ENCODE measurements around the gene VAV3. TPM values are rescaled to one million over a fixed set of nuclear protein-coding genes. Genes with fewer than 3 reads are reported as not detected.

VAV3 gene
- total and polyA plus RNA-seq, 2 of the 13 experiments (the other 11 are each of a cell fraction or from before 2014, with no cell fraction given) = 15.9 to 29.8 TPM

DNA sequence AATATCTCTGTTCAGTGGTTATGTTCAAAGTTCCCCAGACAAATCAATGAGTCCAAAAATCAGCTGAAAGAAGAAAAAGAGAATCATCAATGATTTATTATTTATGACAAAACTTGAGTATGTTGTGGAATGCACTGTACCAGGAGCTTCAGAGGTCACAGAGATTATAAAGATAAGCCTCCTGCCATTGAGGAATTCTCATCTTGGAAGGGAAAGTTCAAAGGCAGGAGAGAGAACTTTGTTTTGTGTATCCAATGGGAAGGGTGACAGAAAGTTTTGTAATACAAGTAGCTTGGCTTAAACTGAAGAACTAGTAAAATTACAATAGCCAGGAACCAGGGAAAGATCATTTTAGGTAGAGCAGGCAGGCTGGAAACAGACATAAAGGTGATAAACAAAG lies 367.7 kb downstream of the VAV3 start (continued):
- TF ChIP-seq, protein P1, sequence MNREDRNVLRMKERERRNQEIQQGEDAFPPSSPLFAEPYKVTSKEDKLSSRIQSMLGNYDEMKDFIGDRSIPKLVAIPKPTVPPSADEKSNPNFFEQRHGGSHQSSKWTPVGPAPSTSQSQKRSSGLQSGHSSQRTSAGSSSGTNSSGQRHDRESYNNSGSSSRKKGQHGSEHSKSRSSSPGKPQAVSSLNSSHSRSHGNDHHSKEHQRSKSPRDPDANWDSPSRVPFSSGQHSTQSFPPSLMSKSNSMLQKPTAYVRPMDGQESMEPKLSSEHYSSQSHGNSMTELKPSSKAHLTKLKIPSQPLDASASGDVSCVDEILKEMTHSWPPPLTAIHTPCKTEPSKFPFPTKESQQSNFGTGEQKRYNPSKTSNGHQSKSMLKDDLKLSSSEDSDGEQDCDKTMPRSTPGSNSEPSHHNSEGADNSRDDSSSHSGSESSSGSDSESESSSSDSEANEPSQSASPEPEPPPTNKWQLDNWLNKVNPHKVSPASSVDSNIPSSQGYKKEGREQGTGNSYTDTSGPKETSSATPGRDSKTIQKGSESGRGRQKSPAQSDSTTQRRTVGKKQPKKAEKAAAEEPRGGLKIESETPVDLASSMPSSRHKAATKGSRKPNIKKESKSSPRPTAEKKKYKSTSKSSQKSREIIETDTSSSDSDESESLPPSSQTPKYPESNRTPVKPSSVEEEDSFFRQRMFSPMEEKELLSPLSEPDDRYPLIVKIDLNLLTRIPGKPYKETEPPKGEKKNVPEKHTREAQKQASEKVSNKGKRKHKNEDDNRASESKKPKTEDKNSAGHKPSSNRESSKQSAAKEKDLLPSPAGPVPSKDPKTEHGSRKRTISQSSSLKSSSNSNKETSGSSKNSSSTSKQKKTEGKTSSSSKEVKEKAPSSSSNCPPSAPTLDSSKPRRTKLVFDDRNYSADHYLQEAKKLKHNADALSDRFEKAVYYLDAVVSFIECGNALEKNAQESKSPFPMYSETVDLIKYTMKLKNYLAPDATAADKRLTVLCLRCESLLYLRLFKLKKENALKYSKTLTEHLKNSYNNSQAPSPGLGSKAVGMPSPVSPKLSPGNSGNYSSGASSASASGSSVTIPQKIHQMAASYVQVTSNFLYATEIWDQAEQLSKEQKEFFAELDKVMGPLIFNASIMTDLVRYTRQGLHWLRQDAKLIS (CRISPR knock-in tag; IDR thresholded peaks at IDR 0.05) = no peak
- TF ChIP-seq, protein P2, sequence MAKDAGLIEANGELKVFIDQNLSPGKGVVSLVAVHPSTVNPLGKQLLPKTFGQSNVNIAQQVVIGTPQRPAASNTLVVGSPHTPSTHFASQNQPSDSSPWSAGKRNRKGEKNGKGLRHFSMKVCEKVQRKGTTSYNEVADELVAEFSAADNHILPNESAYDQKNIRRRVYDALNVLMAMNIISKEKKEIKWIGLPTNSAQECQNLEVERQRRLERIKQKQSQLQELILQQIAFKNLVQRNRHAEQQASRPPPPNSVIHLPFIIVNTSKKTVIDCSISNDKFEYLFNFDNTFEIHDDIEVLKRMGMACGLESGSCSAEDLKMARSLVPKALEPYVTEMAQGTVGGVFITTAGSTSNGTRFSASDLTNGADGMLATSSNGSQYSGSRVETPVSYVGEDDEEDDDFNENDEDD (CRISPR knock-in tag; IDR thresholded peaks at IDR 0.05; ENCODE audit: borderline replicate concordance) = no peak
- TF ChIP-seq NR2C2 (CRISPR knock-in tag; IDR thresholded peaks at IDR 0.05; ENCODE audit: borderline replicate concordance) (peak; percentile 65; the same call in 1 of the 2 replicates), RCOR2 (CRISPR knock-in tag; IDR thresholded peaks at IDR 0.05) (peak; percentile 81), HOXA3 (CRISPR knock-in tag; IDR thresholded peaks at IDR 0.05) (0 out of 2 replicates have a peak, but pooled peaks have one; percentile 29), HES4 (CRISPR knock-in tag; IDR thresholded peaks at IDR 0.05; ENCODE audit: borderline replicate concordance) (no peak), GFI1 (CRISPR knock-in tag; IDR thresholded peaks at IDR 0.05; ENCODE audit: borderline replicate concordance) (peak; percentile 69; the same call in 1 of the 2 replicates), ZNF354B (CRISPR knock-in tag; IDR thresholded peaks at IDR 0.05) (no peak), ATF1 (CRISPR knock-in tag; IDR thresholded peaks at IDR 0.05) (peak; percentile 2; the same call in 1 of the 2 replicates), LCORL (IDR thresholded peaks at IDR 0.05) (no peak), LCORL (CRISPR knock-in tag; IDR thresholded peaks at IDR 0.05) (no peak)
- TF ChIP-seq, protein P3, sequence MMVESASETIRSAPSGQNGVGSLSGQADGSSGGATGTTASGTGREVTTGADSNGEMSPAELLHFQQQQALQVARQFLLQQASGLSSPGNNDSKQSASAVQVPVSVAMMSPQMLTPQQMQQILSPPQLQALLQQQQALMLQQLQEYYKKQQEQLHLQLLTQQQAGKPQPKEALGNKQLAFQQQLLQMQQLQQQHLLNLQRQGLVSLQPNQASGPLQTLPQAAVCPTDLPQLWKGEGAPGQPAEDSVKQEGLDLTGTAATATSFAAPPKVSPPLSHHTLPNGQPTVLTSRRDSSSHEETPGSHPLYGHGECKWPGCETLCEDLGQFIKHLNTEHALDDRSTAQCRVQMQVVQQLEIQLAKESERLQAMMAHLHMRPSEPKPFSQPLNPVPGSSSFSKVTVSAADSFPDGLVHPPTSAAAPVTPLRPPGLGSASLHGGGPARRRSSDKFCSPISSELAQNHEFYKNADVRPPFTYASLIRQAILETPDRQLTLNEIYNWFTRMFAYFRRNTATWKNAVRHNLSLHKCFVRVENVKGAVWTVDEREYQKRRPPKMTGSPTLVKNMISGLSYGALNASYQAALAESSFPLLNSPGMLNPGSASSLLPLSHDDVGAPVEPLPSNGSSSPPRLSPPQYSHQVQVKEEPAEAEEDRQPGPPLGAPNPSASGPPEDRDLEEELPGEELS (CRISPR knock-in tag; IDR thresholded peaks at IDR 0.05) = peak; percentile 87
- TF ChIP-seq, protein P4, sequence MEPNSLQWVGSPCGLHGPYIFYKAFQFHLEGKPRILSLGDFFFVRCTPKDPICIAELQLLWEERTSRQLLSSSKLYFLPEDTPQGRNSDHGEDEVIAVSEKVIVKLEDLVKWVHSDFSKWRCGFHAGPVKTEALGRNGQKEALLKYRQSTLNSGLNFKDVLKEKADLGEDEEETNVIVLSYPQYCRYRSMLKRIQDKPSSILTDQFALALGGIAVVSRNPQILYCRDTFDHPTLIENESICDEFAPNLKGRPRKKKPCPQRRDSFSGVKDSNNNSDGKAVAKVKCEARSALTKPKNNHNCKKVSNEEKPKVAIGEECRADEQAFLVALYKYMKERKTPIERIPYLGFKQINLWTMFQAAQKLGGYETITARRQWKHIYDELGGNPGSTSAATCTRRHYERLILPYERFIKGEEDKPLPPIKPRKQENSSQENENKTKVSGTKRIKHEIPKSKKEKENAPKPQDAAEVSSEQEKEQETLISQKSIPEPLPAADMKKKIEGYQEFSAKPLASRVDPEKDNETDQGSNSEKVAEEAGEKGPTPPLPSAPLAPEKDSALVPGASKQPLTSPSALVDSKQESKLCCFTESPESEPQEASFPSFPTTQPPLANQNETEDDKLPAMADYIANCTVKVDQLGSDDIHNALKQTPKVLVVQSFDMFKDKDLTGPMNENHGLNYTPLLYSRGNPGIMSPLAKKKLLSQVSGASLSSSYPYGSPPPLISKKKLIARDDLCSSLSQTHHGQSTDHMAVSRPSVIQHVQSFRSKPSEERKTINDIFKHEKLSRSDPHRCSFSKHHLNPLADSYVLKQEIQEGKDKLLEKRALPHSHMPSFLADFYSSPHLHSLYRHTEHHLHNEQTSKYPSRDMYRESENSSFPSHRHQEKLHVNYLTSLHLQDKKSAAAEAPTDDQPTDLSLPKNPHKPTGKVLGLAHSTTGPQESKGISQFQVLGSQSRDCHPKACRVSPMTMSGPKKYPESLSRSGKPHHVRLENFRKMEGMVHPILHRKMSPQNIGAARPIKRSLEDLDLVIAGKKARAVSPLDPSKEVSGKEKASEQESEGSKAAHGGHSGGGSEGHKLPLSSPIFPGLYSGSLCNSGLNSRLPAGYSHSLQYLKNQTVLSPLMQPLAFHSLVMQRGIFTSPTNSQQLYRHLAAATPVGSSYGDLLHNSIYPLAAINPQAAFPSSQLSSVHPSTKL (CRISPR knock-in tag; IDR thresholded peaks at IDR 0.05) = peak; percentile 92
- TF ChIP-seq, protein P5, sequence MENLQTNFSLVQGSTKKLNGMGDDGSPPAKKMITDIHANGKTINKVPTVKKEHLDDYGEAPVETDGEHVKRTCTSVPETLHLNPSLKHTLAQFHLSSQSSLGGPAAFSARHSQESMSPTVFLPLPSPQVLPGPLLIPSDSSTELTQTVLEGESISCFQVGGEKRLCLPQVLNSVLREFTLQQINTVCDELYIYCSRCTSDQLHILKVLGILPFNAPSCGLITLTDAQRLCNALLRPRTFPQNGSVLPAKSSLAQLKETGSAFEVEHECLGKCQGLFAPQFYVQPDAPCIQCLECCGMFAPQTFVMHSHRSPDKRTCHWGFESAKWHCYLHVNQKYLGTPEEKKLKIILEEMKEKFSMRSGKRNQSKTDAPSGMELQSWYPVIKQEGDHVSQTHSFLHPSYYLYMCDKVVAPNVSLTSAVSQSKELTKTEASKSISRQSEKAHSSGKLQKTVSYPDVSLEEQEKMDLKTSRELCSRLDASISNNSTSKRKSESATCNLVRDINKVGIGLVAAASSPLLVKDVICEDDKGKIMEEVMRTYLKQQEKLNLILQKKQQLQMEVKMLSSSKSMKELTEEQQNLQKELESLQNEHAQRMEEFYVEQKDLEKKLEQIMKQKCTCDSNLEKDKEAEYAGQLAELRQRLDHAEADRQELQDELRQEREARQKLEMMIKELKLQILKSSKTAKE (CRISPR knock-in tag; IDR thresholded peaks at IDR 0.05; ENCODE audit: borderline replicate concordance) = peak; percentile 25; the same call in 1 of the 2 replicates
- TF ChIP-seq, protein P6, sequence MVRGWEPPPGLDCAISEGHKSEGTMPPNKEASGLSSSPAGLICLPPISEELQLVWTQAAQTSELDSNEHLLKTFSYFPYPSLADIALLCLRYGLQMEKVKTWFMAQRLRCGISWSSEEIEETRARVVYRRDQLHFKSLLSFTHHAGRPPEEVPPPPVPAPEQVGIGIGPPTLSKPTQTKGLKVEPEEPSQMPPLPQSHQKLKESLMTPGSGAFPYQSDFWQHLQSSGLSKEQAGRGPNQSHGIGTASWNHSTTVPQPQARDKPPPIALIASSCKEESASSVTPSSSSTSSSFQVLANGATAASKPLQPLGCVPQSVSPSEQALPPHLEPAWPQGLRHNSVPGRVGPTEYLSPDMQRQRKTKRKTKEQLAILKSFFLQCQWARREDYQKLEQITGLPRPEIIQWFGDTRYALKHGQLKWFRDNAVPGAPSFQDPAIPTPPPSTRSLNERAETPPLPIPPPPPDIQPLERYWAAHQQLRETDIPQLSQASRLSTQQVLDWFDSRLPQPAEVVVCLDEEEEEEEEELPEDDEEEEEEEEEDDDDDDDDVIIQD (CRISPR knock-in tag; IDR thresholded peaks at IDR 0.05; ENCODE audit: low read depth) = peak; percentile 76; the same call in 1 of the 2 replicates
